NCI-H1694 (cell line): ENCODE data around the gene DLD.
"Not testable (repeated sequence)": the region's sequence is repeated elsewhere in the genome, so short reads cannot be mapped to it uniquely, and the experiment has no call there.

Source experiments
- DNase-seq: peaks from one replicate; lab custom pipeline; 2025; lab: John Stamatoyannopoulos, UW

The DLD gene

GRCh38 chr7:107874111-107874510 is 16.9 kb upstream of the DLD start:
- no peak for DNase-seq

GRCh38 chr7:107874605-107875446 is 16.2 kb upstream of the DLD start:
- peak; percentile 85 for DNase-seq

- no peak for DNase-seq
Observed at GRCh38 chr7:107876916-107877315, 14.1 kb upstream of the DLD start.

GRCh38 chr7:107877731-107878382 is 13.1 kb upstream of the DLD start:
- no peak for DNase-seq

GRCh38 chr7:107878636-107879035 is 12.3 kb upstream of the DLD start:
- no peak for DNase-seq

GRCh38 chr7:107879400-107880035 is 11.5 kb upstream of the DLD start:
- DNase-seq = peak; percentile 76

- no peak for DNase-seq
Observed at GRCh38 chr7:107882766-107883165, 8.2 kb upstream of the DLD start.

GRCh38 chr7:107884066-107884818 is 6.7 kb upstream of the DLD start:
- DNase-seq = no peak

DNA sequence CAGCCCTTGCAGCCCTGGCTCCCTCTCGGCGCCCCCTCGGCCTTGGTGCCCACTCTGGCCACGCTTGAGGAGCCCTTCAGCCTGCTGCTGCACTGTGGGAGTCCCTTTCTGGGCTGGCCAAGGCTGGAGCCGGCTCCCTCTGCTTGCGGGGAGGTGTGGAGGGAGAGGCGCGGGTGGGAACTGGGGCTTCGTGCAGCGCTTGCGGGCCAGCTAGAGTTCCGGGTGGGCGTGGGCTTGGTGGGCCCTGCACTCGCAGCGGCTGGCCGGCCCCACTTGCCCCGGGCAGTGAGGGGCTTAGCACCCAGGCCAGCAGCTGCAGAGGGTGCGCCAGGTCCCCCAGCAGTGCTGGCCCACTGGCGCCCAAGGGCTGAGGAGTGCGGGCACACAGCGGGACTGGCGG is 3.2 kb upstream of the DLD start:
- not testable (repeated sequence) for DNase-seq

DNA sequence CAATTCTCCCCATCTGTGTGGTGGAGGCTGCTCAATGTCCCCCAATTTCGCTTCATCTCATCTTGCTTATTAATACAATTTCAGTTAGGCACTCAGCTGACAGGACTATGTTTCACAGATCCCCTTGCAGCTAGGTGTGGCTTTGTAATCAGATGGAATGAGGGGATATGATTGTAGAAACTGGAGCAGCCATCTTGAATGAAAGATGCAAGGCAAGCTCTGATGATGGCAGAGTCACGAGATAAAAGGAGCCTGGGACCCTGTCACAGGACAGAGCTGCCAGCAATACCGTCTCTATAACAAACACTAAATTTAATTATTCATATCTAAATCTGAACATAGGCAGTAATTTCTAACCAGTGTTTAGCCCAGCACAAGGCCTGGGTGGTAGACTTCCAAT is 991 bp upstream of the DLD start:
- no peak for DNase-seq

- no peak for DNase-seq
Observed at GRCh38 chr7:107890493-107890961, 456 bp upstream of the DLD start.

- no peak for DNase-seq
Observed at GRCh38 chr7:107891636-107892366, 818 bp downstream of the DLD start.

DNA sequence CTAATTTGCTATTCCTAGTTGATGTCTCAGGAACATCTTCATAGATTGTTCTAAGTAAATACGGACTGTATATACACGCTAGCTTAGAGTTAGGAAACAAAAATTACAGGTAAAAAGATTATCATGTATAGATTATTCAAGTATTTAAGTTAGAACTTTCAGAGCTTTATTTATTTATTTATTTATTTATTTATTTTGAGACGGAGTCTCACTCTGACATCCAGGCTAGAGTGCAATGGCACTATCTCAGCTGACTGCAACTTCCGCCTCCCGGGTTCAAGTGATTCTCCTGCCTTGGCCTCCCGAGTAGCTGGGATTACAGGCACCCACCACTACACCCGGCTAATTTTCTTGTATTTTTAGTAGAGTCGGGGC is 1.4 kb downstream of the DLD start:
- DNase-seq = not testable (repeated sequence)

- DNase-seq = no peak
Observed at GRCh38 chr7:107898997-107899594, 8.1 kb downstream of the DLD start.

GRCh38 chr7:107900496-107901015 is 9.6 kb downstream of the DLD start:
- DNase-seq = no peak

GRCh38 chr7:107902381-107902780 is 11.4 kb downstream of the DLD start:
- no peak for DNase-seq

DNA sequence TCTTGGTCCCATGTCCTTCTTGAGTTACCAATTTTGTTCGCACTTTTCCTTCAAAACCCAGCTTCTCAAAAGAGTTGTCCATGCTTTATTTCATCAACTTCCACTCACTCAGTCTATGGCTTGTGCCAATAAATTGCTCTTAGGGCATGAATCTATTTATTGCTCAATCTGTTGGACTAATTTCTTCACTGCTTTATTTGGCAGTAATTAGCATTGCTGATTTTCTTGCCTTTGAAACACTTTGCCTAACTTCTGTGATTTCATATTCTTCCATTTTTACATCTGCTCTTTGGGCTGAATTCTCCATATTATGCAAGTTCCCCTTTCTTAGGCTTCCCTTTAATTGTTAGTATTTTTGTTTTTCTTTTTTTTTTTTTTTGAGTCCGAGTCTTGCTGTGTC is 16.8 kb downstream of the DLD start:
- DNase-seq = no peak

DNA sequence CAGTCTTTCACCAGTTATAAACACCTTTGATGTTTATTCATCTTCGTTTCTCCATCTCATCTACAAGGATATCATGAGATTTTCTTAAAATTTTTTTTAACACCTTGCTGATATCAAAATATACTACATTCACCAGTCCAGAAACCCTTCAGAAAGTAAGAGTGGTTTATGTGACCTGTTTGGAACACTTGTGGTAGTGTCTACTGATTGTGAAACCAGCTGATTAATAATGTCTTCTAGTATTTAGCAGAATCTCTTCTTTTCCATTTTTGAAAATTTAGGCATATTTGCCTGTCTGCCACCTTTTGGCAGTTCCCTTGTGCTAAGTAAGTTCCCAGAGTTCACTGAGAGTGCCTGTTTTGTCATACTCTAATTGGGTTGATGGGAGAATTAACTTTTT is 18.5 kb downstream of the DLD start:
- no peak for DNase-seq

- no peak for DNase-seq
Observed at GRCh38 chr7:107911981-107912380, 21.0 kb downstream of the DLD start.

- DNase-seq = no peak
Observed at GRCh38 chr7:107913851-107914250, 22.9 kb downstream of the DLD start.

- DNase-seq = no peak
Observed at GRCh38 chr7:107914831-107915230, 23.8 kb downstream of the DLD start.
